WTC11 (cell line): Measurements from ENCODE around the gene TMA7B. TPM values are rescaled to one million over a fixed set of nuclear protein-coding genes. Genes with fewer than 3 reads are reported as not detected.

ENCODE experiments used
- ATAC-seq: fragments of 200-7000 bp; cut with Tn5 transposase; 2 replicates; pipeline ENCODE4 v1.10.0; 2021; ENCODE audit warnings: mild to moderate bottlenecking, moderate library complexity
- CTCF ChIA-PET: fragments of 300-600 bp; sonication (Branson Sonifier 250); formaldehyde crosslinking; loops from one replicate; lab custom pipeline; 2021; ENCODE audit warnings: antibody characterized with exemption; lab: Charles Lee
- POLR2A ChIA-PET: fragments of 350-600 bp; sonication (Branson Sonifier 250); formaldehyde crosslinking; loops from one replicate; lab custom pipeline; 2021; ENCODE audit warnings: antibody characterized with exemption; lab: Charles Lee
- DNase-seq: peaks from one replicate; pipeline ENCODE4 v3.0.0; 2021; ENCODE audit warnings: low spot score
- H3K27ac Mint-ChIP-seq: 2 replicates; pipeline ENCODE4 v1.8.0; 2021; ENCODE audit warnings: mixed read lengths
- H3K27me3 Mint-ChIP-seq: 2 replicates; pipeline ENCODE4 v1.8.0; 2021; ENCODE audit warnings: low read depth, mild to moderate bottlenecking, moderate library complexity, mixed read lengths
- H3K36me3 Mint-ChIP-seq: 2 replicates; pipeline ENCODE4 v1.8.0; 2021; ENCODE audit warnings: mixed read lengths
- H3K4me1 Mint-ChIP-seq: 2 replicates; pipeline ENCODE4 v1.8.0; 2022; ENCODE audit warnings: mixed read lengths
- H3K4me3 Mint-ChIP-seq: 2 replicates; pipeline ENCODE4 v1.8.0; 2021; ENCODE audit warnings: mild to moderate bottlenecking, moderate library complexity, mixed read lengths
- H3K9me3 Mint-ChIP-seq: 2 replicates; pipeline ENCODE4 v1.8.0; 2021; ENCODE audit warnings: mixed read lengths
- ATF1 ChIP-seq: sonication (generic); formaldehyde crosslinking; IDR thresholded peaks from 2 replicates; pipeline ENCODE4 v1.8.1; 2023; ENCODE audit warnings: mild to moderate bottlenecking, moderate library complexity, missing genetic modification reagents
- GRHL2 ChIP-seq: fragments of 250-450 bp; sonication (Bioruptor Pico); IDR thresholded peaks from 2 replicates; pipeline ENCODE4 v1.8.0; 2022; ENCODE audit warnings: mild to moderate bottlenecking, moderate library complexity; ENCODE audit not compliant: insufficient replicate concordance, severe bottlenecking
- GTF2I ChIP-seq: fragments of 250-450 bp; sonication (Bioruptor Pico); conservative IDR thresholded peaks from 2 replicates; pipeline ENCODE4 v1.4.0; 2021; ENCODE audit warnings: mild to moderate bottlenecking
- IRF2 ChIP-seq: sonication (generic); formaldehyde crosslinking; IDR thresholded peaks from 2 replicates; pipeline ENCODE4 v1.8.0; 2022; ENCODE audit warnings: low read depth, missing genetic modification reagents, borderline replicate concordance
- MLX ChIP-seq: sonication (generic); formaldehyde crosslinking; IDR thresholded peaks from 2 replicates; pipeline ENCODE4 v1.8.1; 2023; ENCODE audit warnings: mild to moderate bottlenecking, missing genetic modification reagents, moderate library complexity
- NFATC4 ChIP-seq: fragments of 250-450 bp; sonication (Bioruptor Pico); IDR thresholded peaks from 2 replicates; pipeline ENCODE4 v1.9.0; 2021; ENCODE audit warnings: mild to moderate bottlenecking
- OVOL2 ChIP-seq: fragments of 250-450 bp; sonication (Bioruptor Pico); IDR thresholded peaks from 2 replicates; pipeline ENCODE4 v1.9.0; 2021; ENCODE audit warnings: mild to moderate bottlenecking, borderline replicate concordance
- ZBTB21 ChIP-seq: sonication (generic); formaldehyde crosslinking; IDR thresholded peaks from 2 replicates; pipeline ENCODE4 v1.8.1; 2023; ENCODE audit warnings: mild to moderate bottlenecking, missing genetic modification reagents, borderline replicate concordance
- total RNA-seq: library from RNA; stranded (reverse); gene quantifications from 3 replicates; pipeline ENCODE4 v1.2.3, GENCODE V29; 2021
- TF ChIP-seq, protein P1 (sequence below): sonication (generic); formaldehyde crosslinking; IDR thresholded peaks from 2 replicates; pipeline ENCODE4 v1.8.0; 2023; ENCODE audit warnings: missing genetic modification reagents, mild to moderate bottlenecking, borderline replicate concordance
- TF ChIP-seq, protein P2 (sequence below): fragments of 200-600 bp; IDR thresholded peaks from 2 replicates; pipeline ENCODE4 v1.8.0; 2022; ENCODE audit warnings: antibody characterized with exemption
- TF ChIP-seq, protein P3 (sequence below): fragments of 250-450 bp; sonication (Bioruptor Pico); IDR thresholded peaks from 2 replicates; pipeline ENCODE4 v1.9.0; 2021; ENCODE audit warnings: moderate library complexity, mild to moderate bottlenecking, inconsistent platforms, borderline replicate concordance
- TF ChIP-seq, protein P4 (sequence below): fragments of 250-450 bp; sonication (Bioruptor Pico); IDR thresholded peaks from 2 replicates; pipeline ENCODE4 v2.1.2; 2022; ENCODE audit warnings: mild to moderate bottlenecking, moderate library complexity
- TF ChIP-seq, protein P5 (sequence below): fragments of 250-450 bp; sonication (Bioruptor Pico); IDR thresholded peaks from 2 replicates; pipeline ENCODE4 v1.8.0; 2021; ENCODE audit warnings: mild to moderate bottlenecking

The TMA7B gene
- total RNA-seq, 1 experiment from 2014 or later: not detected

- Mint-ChIP-seq H3K36me3 (no peaks in the 10 kb centered on the region), H3K4me1 (peaks cover 17% of the 10 kb centered on the region), H3K9me3 (no peaks in the 10 kb centered on the region), H3K27me3 (no peaks in the 10 kb centered on the region), H3K27ac (no peak overlapping the region), H3K4me3 (no peak overlapping the region)
- DNase-seq (peak; percentile 53), ATAC-seq (peak; percentile 96)
- CTCF ChIA-PET: interaction anchor here (0.6 to 6.5 kb wide), 7 partner anchors 11 to 109 kb away, joined by 3 to 47 read pairs (median 4); no protein-coding TSS in a partner anchor
- no peak for TF ChIP-seq OVOL2
- TF ChIP-seq, protein P1, sequence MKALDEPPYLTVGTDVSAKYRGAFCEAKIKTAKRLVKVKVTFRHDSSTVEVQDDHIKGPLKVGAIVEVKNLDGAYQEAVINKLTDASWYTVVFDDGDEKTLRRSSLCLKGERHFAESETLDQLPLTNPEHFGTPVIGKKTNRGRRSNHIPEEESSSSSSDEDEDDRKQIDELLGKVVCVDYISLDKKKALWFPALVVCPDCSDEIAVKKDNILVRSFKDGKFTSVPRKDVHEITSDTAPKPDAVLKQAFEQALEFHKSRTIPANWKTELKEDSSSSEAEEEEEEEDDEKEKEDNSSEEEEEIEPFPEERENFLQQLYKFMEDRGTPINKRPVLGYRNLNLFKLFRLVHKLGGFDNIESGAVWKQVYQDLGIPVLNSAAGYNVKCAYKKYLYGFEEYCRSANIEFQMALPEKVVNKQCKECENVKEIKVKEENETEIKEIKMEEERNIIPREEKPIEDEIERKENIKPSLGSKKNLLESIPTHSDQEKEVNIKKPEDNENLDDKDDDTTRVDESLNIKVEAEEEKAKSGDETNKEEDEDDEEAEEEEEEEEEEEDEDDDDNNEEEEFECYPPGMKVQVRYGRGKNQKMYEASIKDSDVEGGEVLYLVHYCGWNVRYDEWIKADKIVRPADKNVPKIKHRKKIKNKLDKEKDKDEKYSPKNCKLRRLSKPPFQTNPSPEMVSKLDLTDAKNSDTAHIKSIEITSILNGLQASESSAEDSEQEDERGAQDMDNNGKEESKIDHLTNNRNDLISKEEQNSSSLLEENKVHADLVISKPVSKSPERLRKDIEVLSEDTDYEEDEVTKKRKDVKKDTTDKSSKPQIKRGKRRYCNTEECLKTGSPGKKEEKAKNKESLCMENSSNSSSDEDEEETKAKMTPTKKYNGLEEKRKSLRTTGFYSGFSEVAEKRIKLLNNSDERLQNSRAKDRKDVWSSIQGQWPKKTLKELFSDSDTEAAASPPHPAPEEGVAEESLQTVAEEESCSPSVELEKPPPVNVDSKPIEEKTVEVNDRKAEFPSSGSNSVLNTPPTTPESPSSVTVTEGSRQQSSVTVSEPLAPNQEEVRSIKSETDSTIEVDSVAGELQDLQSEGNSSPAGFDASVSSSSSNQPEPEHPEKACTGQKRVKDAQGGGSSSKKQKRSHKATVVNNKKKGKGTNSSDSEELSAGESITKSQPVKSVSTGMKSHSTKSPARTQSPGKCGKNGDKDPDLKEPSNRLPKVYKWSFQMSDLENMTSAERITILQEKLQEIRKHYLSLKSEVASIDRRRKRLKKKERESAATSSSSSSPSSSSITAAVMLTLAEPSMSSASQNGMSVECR (CRISPR knock-in tag): no peak
- no peak for TF ChIP-seq ATF1 (CRISPR knock-in tag)
- no peak for TF ChIP-seq NFATC4 (CRISPR knock-in tag)
- TF ChIP-seq, protein P2, sequence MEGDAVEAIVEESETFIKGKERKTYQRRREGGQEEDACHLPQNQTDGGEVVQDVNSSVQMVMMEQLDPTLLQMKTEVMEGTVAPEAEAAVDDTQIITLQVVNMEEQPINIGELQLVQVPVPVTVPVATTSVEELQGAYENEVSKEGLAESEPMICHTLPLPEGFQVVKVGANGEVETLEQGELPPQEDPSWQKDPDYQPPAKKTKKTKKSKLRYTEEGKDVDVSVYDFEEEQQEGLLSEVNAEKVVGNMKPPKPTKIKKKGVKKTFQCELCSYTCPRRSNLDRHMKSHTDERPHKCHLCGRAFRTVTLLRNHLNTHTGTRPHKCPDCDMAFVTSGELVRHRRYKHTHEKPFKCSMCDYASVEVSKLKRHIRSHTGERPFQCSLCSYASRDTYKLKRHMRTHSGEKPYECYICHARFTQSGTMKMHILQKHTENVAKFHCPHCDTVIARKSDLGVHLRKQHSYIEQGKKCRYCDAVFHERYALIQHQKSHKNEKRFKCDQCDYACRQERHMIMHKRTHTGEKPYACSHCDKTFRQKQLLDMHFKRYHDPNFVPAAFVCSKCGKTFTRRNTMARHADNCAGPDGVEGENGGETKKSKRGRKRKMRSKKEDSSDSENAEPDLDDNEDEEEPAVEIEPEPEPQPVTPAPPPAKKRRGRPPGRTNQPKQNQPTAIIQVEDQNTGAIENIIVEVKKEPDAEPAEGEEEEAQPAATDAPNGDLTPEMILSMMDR: peak; percentile 40; the same call in 1 of the 2 replicates
- no peak for TF ChIP-seq GTF2I (CRISPR knock-in tag)
- TF ChIP-seq, protein P3, sequence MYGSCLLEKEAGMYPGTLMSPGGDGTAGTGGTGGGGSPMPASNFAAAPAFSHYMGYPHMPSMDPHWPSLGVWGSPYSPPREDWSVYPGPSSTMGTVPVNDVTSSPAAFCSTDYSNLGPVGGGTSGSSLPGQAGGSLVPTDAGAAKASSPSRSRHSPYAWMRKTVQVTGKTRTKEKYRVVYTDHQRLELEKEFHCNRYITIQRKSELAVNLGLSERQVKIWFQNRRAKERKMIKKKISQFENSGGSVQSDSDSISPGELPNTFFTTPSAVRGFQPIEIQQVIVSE: no peak
- POLR2A ChIA-PET: no interaction called here
Measured at GRCh38 chr22:39927544-39927943, 32.7 kb upstream of the TMA7B start.

DNA sequence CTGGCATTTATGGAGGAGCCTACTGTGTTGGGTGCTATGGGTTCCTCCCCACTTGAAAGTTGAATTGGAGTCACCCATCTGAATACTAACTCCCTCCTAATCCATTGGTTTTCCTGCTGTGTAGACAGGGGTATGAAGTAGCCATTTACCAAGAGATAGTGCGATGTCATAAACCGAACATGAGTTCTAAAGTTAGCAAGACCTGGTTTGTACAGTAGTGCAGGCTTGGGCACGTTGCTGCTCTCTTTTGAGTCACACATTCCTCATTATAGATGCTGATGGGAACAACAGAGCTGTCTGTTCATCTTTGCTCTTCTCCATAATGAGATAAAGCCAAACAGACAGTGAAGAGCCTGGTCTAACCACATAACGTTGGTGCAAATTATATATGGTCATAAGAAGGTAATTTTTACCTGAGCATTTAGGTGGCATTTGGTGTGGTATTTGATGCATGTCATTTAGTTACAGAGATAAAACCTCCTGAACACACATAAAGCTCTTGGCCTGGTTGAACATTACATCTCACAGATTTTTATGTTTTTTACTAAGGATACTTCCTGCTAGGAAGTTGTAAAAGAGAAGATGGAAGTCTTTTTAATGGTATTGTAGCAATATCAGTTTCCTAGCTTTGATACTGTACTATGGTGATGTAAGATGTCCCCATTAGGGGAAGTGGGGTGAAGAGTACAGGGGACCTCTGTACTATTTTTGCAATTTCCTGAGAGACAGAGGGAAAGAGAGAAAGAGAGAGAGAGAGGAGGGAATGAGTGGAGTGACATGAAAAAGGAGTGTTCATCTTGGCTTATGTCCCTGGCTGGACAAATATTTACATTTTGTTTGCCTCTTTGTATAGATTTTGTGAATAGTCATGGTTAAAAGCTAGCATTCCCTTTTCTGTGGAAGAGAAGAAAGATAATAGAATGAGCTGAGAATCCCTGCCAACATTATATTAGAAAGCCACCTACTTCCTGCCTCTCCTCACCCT lies 31.4 kb upstream of the TMA7B start:
- peaks cover 27% of the 10 kb centered on the region for H3K4me1 Mint-ChIP-seq
- POLR2A ChIA-PET: no interaction called here
- H3K4me3 Mint-ChIP-seq: no peak overlapping the region
- DNase-seq (no peak), ATAC-seq (no peak)
- no peaks in the 10 kb centered on the region for H3K9me3 Mint-ChIP-seq
- H3K36me3 Mint-ChIP-seq: no peaks in the 10 kb centered on the region
- no peak for TF ChIP-seq ZBTB21 (CRISPR knock-in tag)
- no peak for TF ChIP-seq IRF2 (CRISPR knock-in tag)
- no peak for TF ChIP-seq GRHL2 (CRISPR knock-in tag)
- H3K27ac Mint-ChIP-seq: no peak overlapping the region
- no peaks in the 10 kb centered on the region for H3K27me3 Mint-ChIP-seq
- CTCF ChIA-PET: interaction anchor here (1.3 to 6.5 kb wide), 5 partner anchors 14 to 96 kb away, joined by 3 to 47 read pairs (median 4); no protein-coding TSS in a partner anchor

- no peaks in the 10 kb centered on the region for H3K9me3 Mint-ChIP-seq
- TF ChIP-seq, protein P4, sequence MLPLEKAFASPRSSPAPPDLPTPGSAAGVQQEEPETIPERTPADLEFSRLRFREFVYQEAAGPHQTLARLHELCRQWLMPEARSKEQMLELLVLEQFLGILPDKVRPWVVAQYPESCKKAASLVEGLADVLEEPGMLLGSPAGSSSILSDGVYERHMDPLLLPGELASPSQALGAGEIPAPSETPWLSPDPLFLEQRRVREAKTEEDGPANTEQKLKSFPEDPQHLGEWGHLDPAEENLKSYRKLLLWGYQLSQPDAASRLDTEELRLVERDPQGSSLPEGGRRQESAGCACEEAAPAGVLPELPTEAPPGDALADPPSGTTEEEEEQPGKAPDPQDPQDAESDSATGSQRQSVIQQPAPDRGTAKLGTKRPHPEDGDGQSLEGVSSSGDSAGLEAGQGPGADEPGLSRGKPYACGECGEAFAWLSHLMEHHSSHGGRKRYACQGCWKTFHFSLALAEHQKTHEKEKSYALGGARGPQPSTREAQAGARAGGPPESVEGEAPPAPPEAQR (CRISPR knock-in tag): no peak
- TF ChIP-seq, protein P5, sequence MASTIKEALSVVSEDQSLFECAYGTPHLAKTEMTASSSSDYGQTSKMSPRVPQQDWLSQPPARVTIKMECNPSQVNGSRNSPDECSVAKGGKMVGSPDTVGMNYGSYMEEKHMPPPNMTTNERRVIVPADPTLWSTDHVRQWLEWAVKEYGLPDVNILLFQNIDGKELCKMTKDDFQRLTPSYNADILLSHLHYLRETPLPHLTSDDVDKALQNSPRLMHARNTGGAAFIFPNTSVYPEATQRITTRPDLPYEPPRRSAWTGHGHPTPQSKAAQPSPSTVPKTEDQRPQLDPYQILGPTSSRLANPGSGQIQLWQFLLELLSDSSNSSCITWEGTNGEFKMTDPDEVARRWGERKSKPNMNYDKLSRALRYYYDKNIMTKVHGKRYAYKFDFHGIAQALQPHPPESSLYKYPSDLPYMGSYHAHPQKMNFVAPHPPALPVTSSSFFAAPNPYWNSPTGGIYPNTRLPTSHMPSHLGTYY (CRISPR knock-in tag): no peak
- TF ChIP-seq MLX: no peak
- TF ChIP-seq, all 79 proteins: peak for 0
Measured at GRCh38 chr22:39931251-39931650, 28.9 kb upstream of the TMA7B start.

More at GRCh38 chr22:39931251-39931650, 28.9 kb upstream of the TMA7B start:
- Mint-ChIP-seq H3K36me3 (no peaks in the 10 kb centered on the region), H3K27ac (no peak overlapping the region), H3K27me3 (no peaks in the 10 kb centered on the region; the same call in 1 of the 2 replicates), H3K4me1 (peaks cover 48% of the 10 kb centered on the region), H3K4me3 (no peak overlapping the region)
- ChIA-PET CTCF (no interaction called here), POLR2A (no interaction called here)
- ATAC-seq (no peak), DNase-seq (no peak)
